Measurements from ENCODE around the gene ATG12.

- no peak for TF ChIP-seq HNF4G (IDR thresholded peaks at IDR 0.05)
- TF ChIP-seq, protein P1, sequence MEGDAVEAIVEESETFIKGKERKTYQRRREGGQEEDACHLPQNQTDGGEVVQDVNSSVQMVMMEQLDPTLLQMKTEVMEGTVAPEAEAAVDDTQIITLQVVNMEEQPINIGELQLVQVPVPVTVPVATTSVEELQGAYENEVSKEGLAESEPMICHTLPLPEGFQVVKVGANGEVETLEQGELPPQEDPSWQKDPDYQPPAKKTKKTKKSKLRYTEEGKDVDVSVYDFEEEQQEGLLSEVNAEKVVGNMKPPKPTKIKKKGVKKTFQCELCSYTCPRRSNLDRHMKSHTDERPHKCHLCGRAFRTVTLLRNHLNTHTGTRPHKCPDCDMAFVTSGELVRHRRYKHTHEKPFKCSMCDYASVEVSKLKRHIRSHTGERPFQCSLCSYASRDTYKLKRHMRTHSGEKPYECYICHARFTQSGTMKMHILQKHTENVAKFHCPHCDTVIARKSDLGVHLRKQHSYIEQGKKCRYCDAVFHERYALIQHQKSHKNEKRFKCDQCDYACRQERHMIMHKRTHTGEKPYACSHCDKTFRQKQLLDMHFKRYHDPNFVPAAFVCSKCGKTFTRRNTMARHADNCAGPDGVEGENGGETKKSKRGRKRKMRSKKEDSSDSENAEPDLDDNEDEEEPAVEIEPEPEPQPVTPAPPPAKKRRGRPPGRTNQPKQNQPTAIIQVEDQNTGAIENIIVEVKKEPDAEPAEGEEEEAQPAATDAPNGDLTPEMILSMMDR (IDR thresholded peaks at IDR 0.05; ENCODE audit: low read depth, low read length, missing input control), result no peak
- no peak for TF ChIP-seq MAX (IDR thresholded peaks at IDR 0.05)
- no peak for TF ChIP-seq JUND (IDR thresholded peaks at IDR 0.05)
- no peak for TF ChIP-seq ZBTB33 (IDR thresholded peaks at IDR 0.05)
- no peak for TF ChIP-seq GABPA (IDR thresholded peaks at IDR 0.05 in 1 of 2, conservative IDR thresholded peaks at IDR 0.05 in 1 of 2)
- no peak for TF ChIP-seq RAD21 (IDR thresholded peaks at IDR 0.05)
- TF ChIP-seq TAF1 (conservative IDR thresholded peaks at IDR 0.05), result no peak
- TF ChIP-seq, protein P2, sequence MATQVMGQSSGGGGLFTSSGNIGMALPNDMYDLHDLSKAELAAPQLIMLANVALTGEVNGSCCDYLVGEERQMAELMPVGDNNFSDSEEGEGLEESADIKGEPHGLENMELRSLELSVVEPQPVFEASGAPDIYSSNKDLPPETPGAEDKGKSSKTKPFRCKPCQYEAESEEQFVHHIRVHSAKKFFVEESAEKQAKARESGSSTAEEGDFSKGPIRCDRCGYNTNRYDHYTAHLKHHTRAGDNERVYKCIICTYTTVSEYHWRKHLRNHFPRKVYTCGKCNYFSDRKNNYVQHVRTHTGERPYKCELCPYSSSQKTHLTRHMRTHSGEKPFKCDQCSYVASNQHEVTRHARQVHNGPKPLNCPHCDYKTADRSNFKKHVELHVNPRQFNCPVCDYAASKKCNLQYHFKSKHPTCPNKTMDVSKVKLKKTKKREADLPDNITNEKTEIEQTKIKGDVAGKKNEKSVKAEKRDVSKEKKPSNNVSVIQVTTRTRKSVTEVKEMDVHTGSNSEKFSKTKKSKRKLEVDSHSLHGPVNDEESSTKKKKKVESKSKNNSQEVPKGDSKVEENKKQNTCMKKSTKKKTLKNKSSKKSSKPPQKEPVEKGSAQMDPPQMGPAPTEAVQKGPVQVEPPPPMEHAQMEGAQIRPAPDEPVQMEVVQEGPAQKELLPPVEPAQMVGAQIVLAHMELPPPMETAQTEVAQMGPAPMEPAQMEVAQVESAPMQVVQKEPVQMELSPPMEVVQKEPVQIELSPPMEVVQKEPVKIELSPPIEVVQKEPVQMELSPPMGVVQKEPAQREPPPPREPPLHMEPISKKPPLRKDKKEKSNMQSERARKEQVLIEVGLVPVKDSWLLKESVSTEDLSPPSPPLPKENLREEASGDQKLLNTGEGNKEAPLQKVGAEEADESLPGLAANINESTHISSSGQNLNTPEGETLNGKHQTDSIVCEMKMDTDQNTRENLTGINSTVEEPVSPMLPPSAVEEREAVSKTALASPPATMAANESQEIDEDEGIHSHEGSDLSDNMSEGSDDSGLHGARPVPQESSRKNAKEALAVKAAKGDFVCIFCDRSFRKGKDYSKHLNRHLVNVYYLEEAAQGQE (IDR thresholded peaks at IDR 0.05), result no peak
Observed at GRCh38 chr5:115815693-115816225, 25.6 kb downstream of the ATG12 start.

All from liver (tissue), 3 donors.